Muscle layer of duodenum (tissue), 2 donors: ENCODE results near the gene CRYGN.
A peak's percentile ranks its signal among the peaks of the same experiment; 100 is the strongest.

ENCODE experiments used
- H3K27ac ChIP-seq: one replicate; pipeline ENCODE4 v1.7.0; 2013; ENCODE audit warnings: mild to moderate bottlenecking, low read length
- H3K27me3 ChIP-seq: one replicate; pipeline ENCODE4 v1.7.0; 2013; ENCODE audit warnings: low read depth, mild to moderate bottlenecking, control low read depth, low read length
- H3K36me3 ChIP-seq, 2 donors: one replicate each; pipeline ENCODE4 v1.7.0; 2013; ENCODE audit warnings: low read length in 2 of 2, control low read depth in 1 of 2, mild to moderate bottlenecking in 1 of 2; ENCODE audit not compliant: insufficient read depth in 2 of 2, control insufficient read depth in 1 of 2
- H3K4me1 ChIP-seq, 2 donors: one replicate each; pipeline ENCODE4 v1.7.0; 2013; ENCODE audit warnings: low read length in 2 of 2, mild to moderate bottlenecking in 2 of 2, control low read depth in 1 of 2, moderate library complexity in 1 of 2; ENCODE audit not compliant: insufficient read depth in 2 of 2, control insufficient read depth in 1 of 2
- H3K4me3 ChIP-seq, 2 donors: one replicate each; pipeline ENCODE4 v1.7.0; 2013; ENCODE audit warnings: low read length in 2 of 2, low read depth in 1 of 2, mild to moderate bottlenecking in 1 of 2
- H3K9me3 ChIP-seq, 2 donors: one replicate each; pipeline ENCODE4 v1.7.0; 2013; ENCODE audit warnings: low read length in 2 of 2, control low read depth in 1 of 2, mild to moderate bottlenecking in 1 of 2; ENCODE audit not compliant: control insufficient read depth in 1 of 2
- donor health status: healthy.

CRYGN gene

GRCh38 chr7:151472644-151473380 lies 32.9 kb upstream of the CRYGN start:
- no peak overlapping the region for H3K4me3 ChIP-seq
- peaks cover 0 to 17% of the 10 kb centered on the region in 2 donors for H3K4me1 ChIP-seq
- H3K9me3 ChIP-seq = no peaks in the 10 kb centered on the region
- peaks cover 28 to 38% of the 10 kb centered on the region in 2 donors for H3K36me3 ChIP-seq
- H3K27ac ChIP-seq = no peak overlapping the region
- no peaks in the 10 kb centered on the region for H3K27me3 ChIP-seq

GRCh38 chr7:151470711-151471110 lies 30.8 kb upstream of the CRYGN start:
- Histone ChIP-seq H3K27me3 (no peaks in the 10 kb centered on the region), H3K4me1 (peaks cover 0 to 12% of the 10 kb centered on the region in 2 donors), H3K27ac (no peak overlapping the region), H3K36me3 (peaks cover 41 to 47% of the 10 kb centered on the region in 2 donors), H3K9me3 (no peaks in the 10 kb centered on the region), H3K4me3 (no peak overlapping the region)

- no peak overlapping the region for H3K4me3 ChIP-seq
- no peaks in the 10 kb centered on the region for H3K9me3 ChIP-seq
- peaks cover 47 to 61% of the 10 kb centered on the region in 2 donors for H3K36me3 ChIP-seq
- H3K27me3 ChIP-seq = no peaks in the 10 kb centered on the region
- H3K27ac ChIP-seq = no peak overlapping the region
- H3K4me1 ChIP-seq = peaks cover 0 to 12% of the 10 kb centered on the region in 2 donors
Measured at GRCh38 chr7:151469281-151469680, 29.3 kb upstream of the CRYGN start.

- Histone ChIP-seq H3K27me3 (no peaks in the 10 kb centered on the region), H3K4me3 (no peak overlapping the region), H3K36me3 (peaks cover 48 to 62% of the 10 kb centered on the region in 2 donors), H3K27ac (no peak overlapping the region), H3K9me3 (no peaks in the 10 kb centered on the region), H3K4me1 (peaks cover 0 to 12% of the 10 kb centered on the region in 2 donors)
Measured at GRCh38 chr7:151468217-151469018, 28.5 kb upstream of the CRYGN start.

- H3K27ac ChIP-seq = no peak overlapping the region
- H3K9me3 ChIP-seq = peaks cover 5 to 7% of the 10 kb centered on the region in 2 donors
- H3K4me3 ChIP-seq = no peak overlapping the region
- no peaks in the 10 kb centered on the region for H3K27me3 ChIP-seq
- peaks cover 41 to 52% of the 10 kb centered on the region in 2 donors for H3K36me3 ChIP-seq
- H3K4me1 ChIP-seq = no peaks in the 10 kb centered on the region
Measured at GRCh38 chr7:151465169-151465568, 25.2 kb upstream of the CRYGN start.

- Histone ChIP-seq H3K27me3 (no peaks in the 10 kb centered on the region), H3K27ac (no peak overlapping the region), H3K4me3 (no peak overlapping the region), H3K9me3 (peaks cover 5 to 7% of the 10 kb centered on the region in 2 donors), H3K36me3 (peaks cover 19 to 29% of the 10 kb centered on the region in 2 donors), H3K4me1 (peaks cover 0 to 8% of the 10 kb centered on the region in 2 donors)
Measured at GRCh38 chr7:151462306-151462779, 22.4 kb upstream of the CRYGN start.

GRCh38 chr7:151461942-151462230 lies 21.9 kb upstream of the CRYGN start:
- no peak overlapping the region for H3K4me3 ChIP-seq
- H3K36me3 ChIP-seq = peaks cover 18 to 25% of the 10 kb centered on the region in 2 donors
- H3K9me3 ChIP-seq = peaks cover 5 to 7% of the 10 kb centered on the region in 2 donors
- H3K4me1 ChIP-seq = peaks cover 0 to 8% of the 10 kb centered on the region in 2 donors
- no peaks in the 10 kb centered on the region for H3K27me3 ChIP-seq
- no peak overlapping the region for H3K27ac ChIP-seq

GRCh38 chr7:151461096-151461941 lies 21.4 kb upstream of the CRYGN start:
- H3K36me3 ChIP-seq = peaks cover 16 to 22% of the 10 kb centered on the region in 2 donors
- H3K4me3 ChIP-seq = no peak overlapping the region
- H3K27ac ChIP-seq = peak overlapping the region; percentile 93
- H3K4me1 ChIP-seq = peaks cover 0 to 8% of the 10 kb centered on the region in 2 donors
- peaks cover 5 to 7% of the 10 kb centered on the region in 2 donors for H3K9me3 ChIP-seq
- no peaks in the 10 kb centered on the region for H3K27me3 ChIP-seq

GRCh38 chr7:151460474-151460855 lies 20.5 kb upstream of the CRYGN start:
- Histone ChIP-seq H3K27me3 (no peaks in the 10 kb centered on the region), H3K4me3 (peak overlapping the region; percentile 4 to 32)

GRCh38 chr7:151459726-151460473 lies 20.0 kb upstream of the CRYGN start:
- peaks cover 0 to 8% of the 10 kb centered on the region in 2 donors for H3K4me1 ChIP-seq
- peak overlapping the region; percentile 93 for H3K27ac ChIP-seq
- peaks cover 4 to 9% of the 10 kb centered on the region in 2 donors for H3K36me3 ChIP-seq
- H3K9me3 ChIP-seq = peaks cover 5 to 7% of the 10 kb centered on the region in 2 donors
- H3K4me3 ChIP-seq = peak overlapping the region; percentile 12 to 32
- no peaks in the 10 kb centered on the region for H3K27me3 ChIP-seq

More at GRCh38 chr7:151460474-151460855, 20.5 kb upstream of the CRYGN start:
- Histone ChIP-seq H3K4me1 (peaks cover 0 to 8% of the 10 kb centered on the region in 2 donors), H3K27ac (peak overlapping the region; percentile 93), H3K36me3 (peaks cover 8 to 14% of the 10 kb centered on the region in 2 donors), H3K9me3 (peaks cover 5 to 7% of the 10 kb centered on the region in 2 donors)
